Measurements from ENCODE around the gene PLSCR2. TPM values are rescaled to one million over a fixed set of nuclear protein-coding genes. Genes with fewer than 3 reads are reported as not detected.
A peak's percentile ranks its signal among the peaks of the same experiment; 100 is the strongest.

The PLSCR2 gene
- total RNA-seq = 0.31 TPM in 1 of 3 replicates, not detected in the others

GRCh38 chr3:146469150-146470017 is at the start of gene PLSCR2:
Gene PLSCR2, minus strand, starts transcription at chr3:146469561. Its CDS starts 9,657 bp downstream, at chr3:146459904.
- Mint-ChIP-seq H3K4me3 (no peak within 1 kb of the TSS), H3K27ac (no peak within 1 kb of the TSS), H3K9me3 (no peaks in the 10 kb centered on the region), H3K4me1 (peaks cover 7% of the 10 kb centered on the region), H3K27me3 (ENCODE audit: low read depth) (no peaks in the 10 kb centered on the region), H3K36me3 (no peaks in the 10 kb centered on the region)
- no peak for DNase-seq (ENCODE audit: low spot score in 2 of 2, unreplicated experiment in 2 of 2)
- TF ChIP-seq CTCF (IDR thresholded peaks at IDR 0.05; ENCODE audit: unreplicated experiment) = no peak

GRCh38 chr3:146517684-146518435 is 48.5 kb upstream of the PLSCR2 start:
- no peaks in the 10 kb centered on the region for H3K27me3 Mint-ChIP-seq (ENCODE audit: low read depth)
- H3K9me3 Mint-ChIP-seq = no peaks in the 10 kb centered on the region
- H3K36me3 Mint-ChIP-seq = peaks cover 5% of the 10 kb centered on the region
- no peak for TF ChIP-seq CTCF (IDR thresholded peaks at IDR 0.05; ENCODE audit: unreplicated experiment)
- H3K4me1 Mint-ChIP-seq = peaks cover 3% of the 10 kb centered on the region
- DNase-seq (ENCODE audit: low spot score in 2 of 2, unreplicated experiment in 2 of 2) = no peak
- no peak overlapping the region for H3K27ac Mint-ChIP-seq
- no peak overlapping the region for H3K4me3 Mint-ChIP-seq

GRCh38 chr3:146513386-146514051 is 44.2 kb upstream of the PLSCR2 start:
- Mint-ChIP-seq H3K27me3 (ENCODE audit: low read depth) (no peaks in the 10 kb centered on the region), H3K36me3 (peaks cover 1% of the 10 kb centered on the region), H3K27ac (no peak overlapping the region), H3K9me3 (no peaks in the 10 kb centered on the region), H3K4me3 (no peak overlapping the region), H3K4me1 (peaks cover 9% of the 10 kb centered on the region)
- DNase-seq (ENCODE audit: low spot score in 2 of 2, unreplicated experiment in 2 of 2) = no peak
- no peak for TF ChIP-seq CTCF (IDR thresholded peaks at IDR 0.05; ENCODE audit: unreplicated experiment)

- Mint-ChIP-seq H3K4me3 (no peak overlapping the region), H3K27ac (peak overlapping the region; percentile 62), H3K4me1 (peaks cover 9% of the 10 kb centered on the region), H3K9me3 (peaks cover 4% of the 10 kb centered on the region), H3K36me3 (peaks cover 1% of the 10 kb centered on the region), H3K27me3 (ENCODE audit: low read depth) (no peaks in the 10 kb centered on the region)
- no peak for TF ChIP-seq CTCF (IDR thresholded peaks at IDR 0.05; ENCODE audit: unreplicated experiment)
- DNase-seq (ENCODE audit: low spot score in 2 of 2, unreplicated experiment in 2 of 2) = no peak
Observed at GRCh38 chr3:146511402-146512134, 42.2 kb upstream of the PLSCR2 start.

Data from mesothelial cell of epicardium (in vitro differentiated cells).